Urinary bladder (tissue), 4 donors: ENCODE measurements around the gene DAAM1. TPM values are rescaled to one million over a fixed set of nuclear protein-coding genes. Genes with fewer than 3 reads are reported as not detected.

ENCODE experiments used
- DNase-seq: peaks from one replicate; pipeline ENCODE4 v3.0.0-alpha.2; 2015; ENCODE audit errors: extremely low spot score
- H3K27ac ChIP-seq: one replicate; pipeline ENCODE4 v1.5.1; 2013; ENCODE audit warnings: low read depth, mild to moderate bottlenecking, moderate library complexity
- H3K36me3 ChIP-seq: one replicate; pipeline ENCODE4 v1.6.1; 2013; ENCODE audit warnings: mild to moderate bottlenecking, moderate library complexity; ENCODE audit not compliant: insufficient read depth
- H3K4me1 ChIP-seq: one replicate; pipeline ENCODE4 v1.6.1; 2013; ENCODE audit warnings: mild to moderate bottlenecking, moderate library complexity; ENCODE audit not compliant: insufficient read depth
- H3K4me3 ChIP-seq: one replicate; pipeline ENCODE4 v1.5.1; 2013; ENCODE audit warnings: low read depth, low read length
- WGBS: extraction: QIAGEN DNeasy Blood & Tissue Kit; methylation state at CpG from one replicate; pipeline ENCODE4 v1.1.7; 2013; 5-methylcytosine and 5-hydroxymethylcytosine counted together
- polyA plus RNA-seq: library from polyadenylated mRNA; stranded (reverse); fragments of 200-250 nt; gene quantifications from one replicate; pipeline ENCODE4 v1.2.3, GENCODE V29; 2013
- total RNA-seq: library from RNA; depleted of rRNA; stranded (reverse); fragments of >200 nt; gene quantifications from one replicate; pipeline ENCODE4 v1.2.3, GENCODE V29; 2014
- donor health status: healthy with polysubstance abuse.
- donor health status: healthy.

DAAM1 gene
- total and polyA plus RNA-seq, 2 donors: 24.2 to 85.2 TPM

DNA sequence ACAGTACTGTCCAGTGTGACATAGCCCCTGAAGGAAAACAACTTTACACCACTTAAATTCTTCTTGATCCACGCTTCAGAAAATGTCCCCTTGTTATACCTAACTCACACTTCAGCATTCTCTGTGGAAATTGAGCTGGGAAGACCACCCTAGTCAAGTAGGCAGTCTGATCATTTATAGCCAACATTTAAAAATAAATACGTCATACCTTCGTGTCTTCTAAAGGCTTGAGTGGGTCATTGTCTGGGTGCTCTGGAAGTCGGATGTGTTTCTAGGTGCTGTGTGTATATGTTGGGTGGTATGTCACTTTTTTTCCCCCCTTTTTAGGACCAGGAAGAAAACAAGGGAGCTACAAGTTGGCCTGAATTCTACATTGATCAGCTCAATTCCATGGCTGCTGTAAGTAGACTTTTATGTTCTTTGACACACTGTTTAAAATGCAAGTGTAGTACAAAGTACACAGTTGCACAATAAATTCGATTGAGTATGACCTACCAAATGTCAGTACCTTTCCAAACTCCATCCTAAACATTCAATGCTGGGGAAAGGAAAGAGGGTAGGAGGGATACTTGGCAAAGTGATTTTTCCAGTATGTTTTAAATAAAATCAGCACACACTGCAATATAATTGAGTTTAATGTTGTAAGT, 126.6 kb downstream of the DAAM1 start:
- Histone ChIP-seq H3K36me3 (no peaks in the 10 kb centered on the region), H3K4me3 (no peak overlapping the region), H3K27ac (no peak overlapping the region), H3K4me1 (no peaks in the 10 kb centered on the region)
- DNase-seq: no peak
- WGBS: 94% methylated on average over 5 of the region's 5 CpGs

DNA sequence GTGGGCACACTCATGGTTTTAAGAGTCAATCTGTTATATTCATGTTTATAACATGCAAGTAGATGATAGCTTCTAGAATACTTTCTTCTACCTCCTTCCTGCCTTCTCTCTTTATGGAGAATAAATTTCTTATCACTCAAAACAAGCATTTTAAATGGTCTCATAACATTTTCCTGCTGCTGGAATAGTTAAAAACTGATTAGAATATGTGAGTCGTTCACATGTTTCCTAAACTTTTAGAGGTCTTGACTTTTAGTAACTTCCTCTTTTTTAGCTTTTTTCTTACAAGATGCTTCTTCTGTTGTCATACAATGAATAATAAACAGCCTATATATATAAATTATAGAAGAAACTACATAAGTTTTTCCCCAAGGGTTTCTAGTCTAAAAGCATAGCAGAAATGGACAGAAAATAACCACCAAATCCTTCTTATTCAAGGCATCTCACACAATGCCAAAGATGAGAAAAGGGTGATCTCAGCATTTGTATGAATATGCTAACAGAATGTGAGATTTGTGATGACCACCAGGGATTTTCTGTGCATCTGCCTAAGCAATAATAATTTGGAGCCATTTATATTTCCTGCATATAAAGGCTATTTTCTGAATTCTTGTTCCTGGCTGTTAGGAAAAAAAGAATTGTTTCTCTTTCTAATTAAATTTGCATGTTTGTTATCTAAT, 127.8 kb downstream of the DAAM1 start:
- no peak overlapping the region for H3K27ac ChIP-seq
- H3K4me1 ChIP-seq: no peaks in the 10 kb centered on the region
- no peak overlapping the region for H3K4me3 ChIP-seq
- DNase-seq: no peak
- no peaks in the 10 kb centered on the region for H3K36me3 ChIP-seq
- WGBS: 45% methylated on average over 1 of the region's 1 CpG

DNA sequence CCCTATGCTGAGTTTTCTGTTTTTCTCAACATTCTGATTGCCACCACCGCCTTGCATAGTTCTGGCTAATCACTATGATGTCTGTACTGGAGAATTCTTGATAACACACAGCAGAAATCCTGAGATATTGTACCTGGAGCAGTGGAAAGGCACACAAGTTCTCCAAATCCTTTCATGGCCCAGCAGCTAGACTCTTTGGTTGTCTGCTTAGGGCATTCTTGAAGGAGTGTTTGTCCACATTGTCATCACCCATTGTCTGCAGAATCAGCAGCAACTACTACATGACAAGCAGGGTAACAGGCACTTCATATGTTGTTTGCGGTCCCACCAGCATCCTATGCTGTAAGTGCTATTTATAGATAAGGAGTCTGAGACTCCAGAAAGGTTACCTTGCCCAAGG, 128.9 kb downstream of the DAAM1 start:
- no peak overlapping the region for H3K4me3 ChIP-seq
- H3K4me1 ChIP-seq: no peaks in the 10 kb centered on the region
- no peak for DNase-seq
- no peak overlapping the region for H3K27ac ChIP-seq
- 98% methylated on average over 2 of the region's 2 CpGs for WGBS
- H3K36me3 ChIP-seq: no peaks in the 10 kb centered on the region

DNA sequence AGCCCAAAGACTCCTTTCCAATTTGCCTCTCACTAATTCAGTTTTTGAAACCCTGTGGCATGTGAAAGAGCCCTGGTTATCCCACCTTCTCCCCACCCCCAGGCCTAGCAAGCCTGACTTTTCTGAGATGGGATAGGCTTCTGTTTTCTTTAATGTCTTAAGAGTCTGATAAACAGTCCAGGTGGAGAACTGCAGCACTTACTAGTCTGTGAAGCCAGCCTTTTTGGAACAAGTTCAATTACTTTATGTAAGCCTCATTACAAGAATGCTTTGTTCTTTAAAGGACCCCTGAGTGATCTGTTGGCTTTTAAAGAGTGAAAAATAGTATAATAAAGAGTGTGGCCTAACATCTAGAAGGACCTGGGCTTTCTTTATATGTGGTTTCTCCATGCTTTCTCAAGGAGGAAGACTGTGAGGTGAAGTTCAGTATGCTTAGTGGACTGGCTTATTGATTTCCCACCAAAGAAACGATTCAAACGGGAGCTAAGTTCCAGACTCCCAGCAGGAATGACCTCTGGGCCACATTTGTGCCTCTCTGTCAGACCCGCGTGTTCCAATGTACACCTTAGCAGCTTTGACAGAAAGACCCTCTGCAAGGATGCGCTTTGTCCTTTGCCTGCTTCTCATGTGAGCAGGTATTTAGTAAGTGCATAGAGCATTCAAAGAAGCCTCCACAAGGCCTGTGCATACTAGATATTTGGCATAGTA, 129.5 kb downstream of the DAAM1 start:
- WGBS: 87% methylated on average over 5 of the region's 5 CpGs
- no peaks in the 10 kb centered on the region for H3K4me1 ChIP-seq
- no peaks in the 10 kb centered on the region for H3K36me3 ChIP-seq
- no peak overlapping the region for H3K4me3 ChIP-seq
- no peak for DNase-seq
- H3K27ac ChIP-seq: no peak overlapping the region

- Histone ChIP-seq H3K4me1 (no peaks in the 10 kb centered on the region), H3K36me3 (no peaks in the 10 kb centered on the region), H3K4me3 (no peak overlapping the region), H3K27ac (no peak overlapping the region)
- 38% methylated on average over 4 of the region's 4 CpGs for WGBS
- DNase-seq: no peak
Observed at GRCh38 chr14:59318908-59319307, 130.4 kb downstream of the DAAM1 start.

DNA sequence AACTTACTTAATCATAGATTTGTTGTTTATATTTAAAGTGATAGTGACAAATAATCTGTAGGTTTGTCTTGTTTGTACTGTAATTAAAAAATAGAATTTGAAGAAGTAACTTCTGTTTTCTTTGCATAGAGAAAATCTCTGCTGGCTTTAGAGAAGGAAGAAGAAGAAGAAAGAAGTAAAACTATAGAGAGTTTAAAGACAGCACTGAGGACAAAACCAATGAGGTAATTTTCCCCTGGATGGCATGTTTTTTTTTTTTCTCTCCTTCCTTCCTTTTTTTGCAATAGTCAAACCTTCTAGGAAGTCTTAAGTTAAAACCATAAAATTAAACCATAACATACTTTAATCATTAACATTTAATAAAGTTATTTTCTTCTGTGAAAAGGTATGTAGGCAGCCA, 131.9 kb downstream of the DAAM1 start:
- no peak overlapping the region for H3K27ac ChIP-seq
- H3K4me1 ChIP-seq: no peaks in the 10 kb centered on the region
- H3K4me3 ChIP-seq: no peak overlapping the region
- DNase-seq: no peak
- no peaks in the 10 kb centered on the region for H3K36me3 ChIP-seq

DNA sequence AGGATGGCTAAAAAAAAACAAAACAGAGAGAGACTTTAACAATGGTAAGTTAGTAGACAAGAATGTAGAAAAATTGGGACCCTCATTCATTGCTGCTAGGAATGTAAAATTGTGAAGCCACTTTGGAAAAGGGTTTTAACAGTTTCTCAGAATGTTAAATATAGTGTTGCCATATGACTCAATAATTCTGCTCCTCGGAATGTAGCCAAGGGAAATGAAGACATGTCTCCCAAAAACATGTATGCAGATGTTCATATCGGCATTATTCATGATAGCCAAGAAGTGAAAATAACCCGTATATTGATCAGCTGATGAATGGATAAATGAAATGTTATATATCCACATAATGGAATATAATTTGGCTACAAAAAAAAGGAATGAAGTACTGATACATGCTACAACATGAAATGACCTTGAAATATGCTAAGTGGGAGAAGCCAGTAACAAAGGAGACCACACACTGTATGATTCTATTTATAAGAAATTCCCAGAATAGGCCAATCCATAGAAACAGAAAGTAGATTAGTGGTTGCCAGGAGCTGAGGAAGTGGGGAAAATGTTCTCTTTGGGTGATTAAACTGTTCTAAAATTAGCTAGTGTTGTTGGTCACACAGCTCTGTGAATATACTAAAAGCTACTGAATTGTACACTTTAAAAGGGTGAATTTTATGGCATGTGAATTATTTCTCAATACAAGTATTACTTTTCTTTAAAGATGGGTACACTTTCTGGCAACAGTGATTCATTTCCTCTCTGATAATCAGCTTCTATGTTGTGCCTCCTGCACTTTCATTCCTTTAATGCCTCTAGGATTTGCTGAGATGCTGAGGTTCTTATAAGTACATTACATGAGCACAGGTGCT, 132.5 kb downstream of the DAAM1 start:
- Histone ChIP-seq H3K4me1 (no peaks in the 10 kb centered on the region), H3K27ac (no peak overlapping the region), H3K4me3 (no peak overlapping the region), H3K36me3 (no peaks in the 10 kb centered on the region)
- DNase-seq: no peak
- WGBS: 50% methylated on average over 3 of the region's 3 CpGs

GRCh38 chr14:59321626-59321949, 133.1 kb downstream of the DAAM1 start:
- DNase-seq: no peak
- H3K36me3 ChIP-seq: peaks cover 2% of the 10 kb centered on the region
- no peak overlapping the region for H3K27ac ChIP-seq
- no peak overlapping the region for H3K4me3 ChIP-seq
- 66% methylated on average over 3 of the region's 3 CpGs for WGBS
- no peaks in the 10 kb centered on the region for H3K4me1 ChIP-seq

DNA sequence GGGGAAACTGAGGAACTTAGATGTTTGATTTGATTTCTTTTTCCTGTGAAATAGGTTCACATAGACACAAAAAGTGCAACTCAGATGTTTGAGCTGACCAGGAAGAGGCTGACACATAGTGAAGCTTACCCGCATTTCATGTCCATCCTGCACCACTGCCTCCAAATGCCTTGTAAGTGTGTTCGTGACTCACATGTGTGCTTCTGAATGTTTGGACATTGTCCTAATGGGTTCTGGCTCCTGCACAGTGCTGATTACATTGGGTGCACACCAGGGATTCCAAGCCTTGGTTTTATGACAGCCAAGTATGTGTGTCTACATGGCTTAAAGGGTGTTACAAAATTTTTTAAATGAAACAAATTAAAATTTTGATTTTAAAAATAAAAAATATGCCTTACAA, 137.4 kb downstream of the DAAM1 start:
- Histone ChIP-seq H3K4me3 (no peak overlapping the region), H3K36me3 (peaks cover 5% of the 10 kb centered on the region), H3K4me1 (no peaks in the 10 kb centered on the region), H3K27ac (no peak overlapping the region)
- DNase-seq: no peak
- WGBS: 89% methylated on average over 2 of the region's 2 CpGs

- no peaks in the 10 kb centered on the region for H3K4me1 ChIP-seq
Observed at GRCh38 chr14:59328454-59328853, 140.0 kb downstream of the DAAM1 start.

GRCh38 chr14:59330455-59330854, 142.0 kb downstream of the DAAM1 start:
- Histone ChIP-seq H3K36me3 (peaks cover 7% of the 10 kb centered on the region), H3K4me1 (no peaks in the 10 kb centered on the region), H3K4me3 (no peak overlapping the region), H3K27ac (no peak overlapping the region)
- 52% methylated on average over 5 of the region's 5 CpGs for WGBS
- no peak for DNase-seq

More at GRCh38 chr14:59328454-59328853, 140.0 kb downstream of the DAAM1 start:
- no peak for DNase-seq
- Histone ChIP-seq H3K27ac (no peak overlapping the region), H3K4me3 (no peak overlapping the region), H3K36me3 (peaks cover 7% of the 10 kb centered on the region)
- 93% methylated on average over 4 of the region's 4 CpGs for WGBS

DNA sequence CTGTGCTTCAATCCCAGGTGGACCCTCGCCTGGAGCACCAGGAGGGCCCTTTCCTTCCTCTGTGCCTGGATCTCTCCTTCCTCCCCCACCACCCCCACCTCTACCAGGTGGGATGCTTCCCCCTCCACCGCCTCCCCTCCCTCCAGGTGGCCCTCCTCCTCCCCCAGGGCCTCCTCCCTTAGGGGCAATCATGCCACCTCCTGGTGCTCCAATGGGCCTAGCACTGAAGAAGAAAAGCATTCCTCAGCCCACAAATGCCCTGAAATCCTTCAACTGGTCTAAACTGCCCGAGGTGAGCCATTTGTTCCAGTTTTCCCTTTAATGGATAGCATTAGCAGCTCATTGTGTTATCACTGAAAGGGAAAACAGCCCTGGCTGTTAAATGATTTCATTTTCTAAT, 142.8 kb downstream of the DAAM1 start:
- H3K27ac ChIP-seq: no peak overlapping the region
- DNase-seq: no peak
- H3K36me3 ChIP-seq: peaks cover 7% of the 10 kb centered on the region
- no peaks in the 10 kb centered on the region for H3K4me1 ChIP-seq
- H3K4me3 ChIP-seq: no peak overlapping the region
- WGBS: 93% methylated on average over 3 of the region's 3 CpGs

GRCh38 chr14:59332727-59333126, 144.3 kb downstream of the DAAM1 start:
- peaks cover 3% of the 10 kb centered on the region for H3K36me3 ChIP-seq
- no peaks in the 10 kb centered on the region for H3K4me1 ChIP-seq
- no peak overlapping the region for H3K4me3 ChIP-seq
- WGBS: 29% methylated on average over 2 of the region's 2 CpGs
- no peak overlapping the region for H3K27ac ChIP-seq
- no peak for DNase-seq
